K562 (cell line): ENCODE data around the gene TBX10. TPM values are rescaled to one million over a fixed set of nuclear protein-coding genes. Genes with fewer than 3 reads are reported as not detected.
"Not testable (repeated sequence)": the region's sequence is repeated elsewhere in the genome, so short reads cannot be mapped to it uniquely, and the experiment has no call there.

Source experiments
- ATAC-seq: fragments of 200-7000 bp; cut with Tn5 transposase; 3 replicates; pipeline ENCODE4 v1.9.1; 2020; ENCODE audit warnings: moderate library complexity
- BruUV-seq: library from RNA; stranded (reverse); fragments of 400-500 nt; replicated peaks from 2 replicates; lab custom pipeline; 2021; lab: Mats Ljungman, UMichigan
- CTCF ChIA-PET: fragments of 300-600 bp; formaldehyde crosslinking; extraction: SDS; loops from one replicate; lab custom pipeline; 2021; ENCODE audit warnings: low intra/inter-chr PET ratio; lab: Yijun Ruan, JAX
- POLR2A ChIA-PET: fragments of 300-600, 350-650 bp; sonication (Branson Sonifier 250); formaldehyde crosslinking; extraction: SDS; loops from one replicate; lab custom pipeline; 2021; ENCODE audit warnings: antibody characterized with exemption, inconsistent platforms; lab: Yijun Ruan, JAX
- DNase-seq, 4 experiments: peaks; one replicate each; pipeline versions ENCODE4 v3.0.0 to v3.0.0-alpha.2; 2011 to 2018; ENCODE audit warnings: low spot score in 3 of 4, mixed read lengths in 3 of 4; ENCODE audit errors: extremely low read depth in 1 of 4
- FAIRE-seq: peaks from 2 replicates; lab custom pipeline; 2011; peaks lifted over from hg19 to GRCh38; lab: Jason Lieb, UNC
- H2AFZ ChIP-seq: 2 replicates; pipeline ENCODE4 v1.6.0; 2011; ENCODE audit warnings: low read depth, low read length, control low read depth, inconsistent platforms
- H3K27ac ChIP-seq: fragments of 200-600 bp; 3 replicates; pipeline ENCODE4 v1.8.0; 2011; ENCODE audit warnings: low read depth, mild to moderate bottlenecking, control low read depth, inconsistent platforms, low read length, moderate library complexity, mixed read lengths; ENCODE audit errors: extremely low read depth
- H3K27me3 ChIP-seq, 2 experiments: fragments of 300-600 bp in 1 of 2; 2 replicates in 1 of 2; 3 replicates in 1 of 2; pipeline versions ENCODE4 v1.6.0 to v1.8.0; 2011; ENCODE audit warnings: inconsistent platforms in 2 of 2, low read length in 2 of 2, mild to moderate bottlenecking in 1 of 2, mixed read lengths in 1 of 2, moderate library complexity in 1 of 2; ENCODE audit not compliant: control insufficient read depth in 2 of 2, insufficient read depth in 2 of 2
- H3K36me3 ChIP-seq: fragments of 300-600 bp; 3 replicates; pipeline ENCODE4 v1.8.0; 2011; ENCODE audit warnings: mild to moderate bottlenecking, low read length, inconsistent platforms; ENCODE audit not compliant: control insufficient read depth, insufficient read depth
- H3K4me1 ChIP-seq, 2 experiments: fragments of 200-600 bp in 1 of 2; replicated peaks in 1 of 2; 2 replicates in 1 of 2; 3 replicates in 1 of 2; pipeline versions ENCODE4 v1.5.1 to v1.8.0; 2011; ENCODE audit warnings: inconsistent platforms in 2 of 2, low read length in 2 of 2, mild to moderate bottlenecking in 1 of 2, mixed read lengths in 1 of 2, moderate library complexity in 1 of 2; ENCODE audit not compliant: control insufficient read depth in 2 of 2, insufficient read depth in 2 of 2
- H3K4me2 ChIP-seq: 2 replicates; pipeline ENCODE4 v1.6.1; 2011; ENCODE audit warnings: low read length, control low read depth, inconsistent platforms, mixed read lengths; ENCODE audit not compliant: insufficient read depth
- H3K4me3 ChIP-seq: fragments of 200-600 bp; sonication (generic), shearing (Covaris generic); 2 replicates; pipeline ENCODE4 v1.5.1; 2016; ENCODE audit warnings: control low read depth, inconsistent platforms
- H3K79me2 ChIP-seq: fragments of 200-600 bp; 3 replicates; pipeline ENCODE4 v1.8.0; 2011; ENCODE audit warnings: low read length, inconsistent platforms; ENCODE audit not compliant: control insufficient read depth, insufficient read depth
- H3K9ac ChIP-seq, 2 experiments: 2 replicates each; pipeline versions ENCODE4 v1.6.0 to v1.6.1; 2011; ENCODE audit warnings: low read depth in 2 of 2, low read length in 2 of 2, control low read depth in 1 of 2, inconsistent platforms in 1 of 2, mild to moderate bottlenecking in 1 of 2, mixed read lengths in 1 of 2; ENCODE audit not compliant: insufficient read depth in 1 of 2
- H3K9me1 ChIP-seq: one replicate; pipeline ENCODE4 v1.6.0; 2011; ENCODE audit warnings: inconsistent platforms, mild to moderate bottlenecking, low read length, moderate library complexity; ENCODE audit not compliant: control insufficient read depth, insufficient read depth
- H3K9me3 ChIP-seq: replicated peaks from 2 replicates; pipeline ENCODE4 v1.5.1; 2011; ENCODE audit warnings: low read depth, low read length, inconsistent platforms; ENCODE audit not compliant: control insufficient read depth, insufficient read depth
- H4K20me1 ChIP-seq: replicated peaks from 2 replicates; pipeline ENCODE4 v1.6.1; 2011; ENCODE audit warnings: low read length, inconsistent platforms, mixed read lengths; ENCODE audit not compliant: control insufficient read depth, insufficient read depth
- ARID1B ChIP-seq: fragments of 450-650 bp; IDR thresholded peaks from 2 replicates; pipeline ENCODE4 v1.6.1; 2016; ENCODE audit warnings: antibody characterized with exemption, mild to moderate bottlenecking, inconsistent platforms
- CBFA2T2 ChIP-seq: fragments of 450-650 bp; conservative IDR thresholded peaks from 2 replicates; pipeline ENCODE4 v1.6.1; 2017; ENCODE audit warnings: mild to moderate bottlenecking
- CBFA2T3 ChIP-seq: fragments of 450-650 bp; IDR thresholded peaks from 2 replicates; pipeline ENCODE4 v1.6.1; 2017
- CBX3 ChIP-seq, 2 experiments: IDR thresholded peaks; 1 replicate in 1 of 2; 2 replicates in 1 of 2; pipeline ENCODE4 v1.6.1; 2012; ENCODE audit warnings: inconsistent platforms in 2 of 2, low read length in 2 of 2, borderline replicate concordance in 1 of 2, control low read depth in 1 of 2
- DPF2 ChIP-seq: fragments of 450-650 bp; IDR thresholded peaks from 2 replicates; pipeline ENCODE4 v1.6.1; 2016
- KDM1A ChIP-seq, 2 experiments: fragments of 450-650 bp; IDR thresholded peaks; 2 replicates each; pipeline ENCODE4 v1.6.1; 2016; ENCODE audit warnings: mild to moderate bottlenecking in 2 of 2
- NCOA2 ChIP-seq, 2 experiments: fragments of 450-650 bp; IDR thresholded peaks; 2 replicates each; pipeline ENCODE4 v1.6.1; 2018; ENCODE audit warnings: mild to moderate bottlenecking in 2 of 2, moderate library complexity in 1 of 2; ENCODE audit not compliant: partially characterized antibody in 2 of 2
- SMAD4 ChIP-seq: fragments of 250-450 bp; sonication (Bioruptor Pico); conservative IDR thresholded peaks from 2 replicates; pipeline ENCODE4 v1.8.0; 2021; ENCODE audit warnings: inconsistent platforms, mild to moderate bottlenecking, moderate library complexity
- SMARCA4 ChIP-seq: fragments of 450-650 bp; IDR thresholded peaks from 2 replicates; pipeline ENCODE4 v1.6.1; 2016
- SOX6 ChIP-seq: fragments of 450-650 bp; IDR thresholded peaks from 2 replicates; pipeline ENCODE4 v1.6.1; 2014; ENCODE audit warnings: mild to moderate bottlenecking
- TAL1 ChIP-seq: fragments of 450-650 bp; IDR thresholded peaks from 2 replicates; pipeline ENCODE4 v1.6.1; 2016; ENCODE audit warnings: mild to moderate bottlenecking
- YY1 ChIP-seq, 3 experiments: IDR thresholded peaks; 2 replicates each; pipeline ENCODE4 v1.6.1; 2011; ENCODE audit warnings: low read length in 2 of 3, mild to moderate bottlenecking in 2 of 3, moderate library complexity in 2 of 3, borderline replicate concordance in 1 of 3, control low read depth in 1 of 3, low read depth in 1 of 3; ENCODE audit not compliant: insufficient read depth in 3 of 3, insufficient replicate concordance in 2 of 3, control insufficient read depth in 1 of 3, insufficient read length in 1 of 3; ENCODE audit errors: extremely low read depth in 1 of 3
- ZNF232 ChIP-seq: sonication (generic); formaldehyde crosslinking; IDR thresholded peaks from 2 replicates; pipeline ENCODE4 v1.8.0; 2022; ENCODE audit warnings: mild to moderate bottlenecking, missing genetic modification reagents
- ZNF778 ChIP-seq: fragments of 450-650 bp; formaldehyde crosslinking; IDR thresholded peaks from 2 replicates; pipeline ENCODE4 v1.4.0; 2020; ENCODE audit warnings: mild to moderate bottlenecking, moderate library complexity
- WGBS: fragments of 100-300 bp; shearing (Covaris generic); methylation state at CpG from one replicate; pipeline ENCODE4 v1.1.6; 2016; ENCODE audit warnings: low coverage, mixed read lengths; ENCODE audit not compliant: insufficient coverage; ENCODE audit errors: missing lambda C conversion rate; 5-methylcytosine and 5-hydroxymethylcytosine counted together
- in situ Hi-C: fragments of 300-500 bp; cut with MboI; formaldehyde crosslinking; loops from 4 replicates; pipeline ENCODE4 v1.15.0; 2018; ENCODE audit warnings: inconsistent platforms, mixed read lengths
- intact Hi-C: fragments of 100-400 bp; cut with micrococcal nuclease; formaldehyde crosslinking; loops from 2 replicates; pipeline ENCODE4 v1.14.2; 2022
- polyA plus RNA-seq, 8 experiments: library from polyadenylated mRNA; depleted of rRNA in 4 of 8; stranded (reverse) in 5 of 8; unstranded in 3 of 8; fragments of >200 nt; fragmentation: Nextera tagmentation in 2 of 8; fragmentation: Illumina TruSeq in 1 of 8; extraction: Ambion mirVana in 2 of 8; extraction: Trizol in 1 of 8; gene quantifications; 2 replicates each; pipeline versions ENCODE4 v1.2.1 to v1.2.3, GENCODE V29; 2011 to 2014; ENCODE audit warnings: inconsistent platforms in 1 of 8, missing spikeins in 1 of 8
- total RNA-seq, 7 experiments: library from RNA; depleted of rRNA in 6 of 7; stranded (reverse); fragments of >200 nt in 6 of 7; fragmentation: Illumina TruSeq in 2 of 7; extraction: Trizol in 2 of 7; gene quantifications; 2 replicates each; pipeline versions ENCODE4 v1.2.1 to v1.2.3, GENCODE V29; 2011 to 2021; ENCODE audit warnings: low replicate concordance in 1 of 7
- TF ChIP-seq, protein P1 (sequence below): fragments of 450-650 bp; IDR thresholded peaks from 2 replicates; pipeline ENCODE4 v1.6.1; 2018; ENCODE audit warnings: mild to moderate bottlenecking, low read depth; ENCODE audit not compliant: partially characterized antibody
- TF ChIP-seq, protein P2 (sequence below): sonication (generic); formaldehyde crosslinking; IDR thresholded peaks from 2 replicates; pipeline ENCODE4 v1.8.1; 2023; ENCODE audit warnings: mild to moderate bottlenecking, missing genetic modification reagents, moderate library complexity

The TBX10 gene
- total and polyA plus RNA-seq, 9 of the 15 experiments (the other 6 are each of a cell fraction or from before 2014, with no cell fraction given), result not detected

DNA sequence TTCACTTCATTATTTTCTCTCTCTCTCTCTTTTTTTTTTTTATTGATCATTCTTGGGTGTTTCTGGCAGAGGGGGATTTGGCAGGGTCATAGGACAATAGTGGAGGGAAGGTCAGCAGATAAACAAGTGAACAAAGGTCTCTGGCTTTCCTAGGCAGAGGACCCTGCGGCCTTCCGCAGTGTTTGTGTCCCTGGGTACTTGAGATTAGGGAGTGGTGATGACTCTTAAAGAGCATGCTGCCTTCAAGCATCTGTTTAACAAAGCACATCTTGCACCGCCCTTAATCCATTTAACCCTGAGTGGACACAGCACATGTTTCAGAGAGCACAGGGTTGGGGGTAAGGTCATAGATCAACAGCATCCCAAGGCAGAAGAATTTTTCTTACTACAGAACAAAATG is 42.1 kb downstream of the TBX10 start:
- in situ Hi-C loops, CTCF ChIA-PET: not testable (repeated sequence)

GRCh38 chr11:67596753-67597300 is 42.7 kb downstream of the TBX10 start:
- Histone ChIP-seq H3K4me1 (peaks cover 26 to 37% of the 10 kb centered on the region in 2 experiments), H3K4me2 (no peak overlapping the region), H3K4me3 (no peak overlapping the region), H3K9me1 (no peaks in the 10 kb centered on the region), H3K36me3 (no peaks in the 10 kb centered on the region), H3K9me3 (peaks cover 4% of the 10 kb centered on the region; the same call in 1 of the 2 replicates), H3K27ac (no peak overlapping the region), H3K9ac (no peak overlapping the region), H2AFZ (no peak overlapping the region; the same call in 1 of the 2 replicates), H4K20me1 (no peaks in the 10 kb centered on the region), H3K27me3 (no peaks in the 10 kb centered on the region), H3K79me2 (no peaks in the 10 kb centered on the region)
- no peak for ATAC-seq
- no peak for DNase-seq
- BruUV-seq, result no TSS peak
- POLR2A ChIA-PET, result interaction anchor here (1.1 to 2.0 kb wide), 2 partner anchors 9 to 21 kb away, joined by 3 to 5 read pairs; no protein-coding TSS in a partner anchor
- FAIRE-seq, result no peak
- in situ Hi-C loops, result no loop called here
- CTCF ChIA-PET, result no interaction called here
- 77% methylated on average over 1 of the region's 1 CpG for WGBS
- intact Hi-C loops, result no loop called here
- TF ChIP-seq CBX3 (IDR thresholded peaks at IDR 0.05; ENCODE audit: borderline replicate concordance in 1 of 2, low read length in 2 of 2) (peak in 1 of 2 experiments; percentile 78; a peak in 2 of 3 replicates), ZNF778 (CRISPR knock-in tag) (no peak), NCOA2 (IDR thresholded peaks at IDR 0.05; ENCODE audit: partially characterized antibody in 2 of 2) (no peak), YY1 (IDR thresholded peaks at IDR 0.05; ENCODE audit: borderline replicate concordance in 1 of 3, control insufficient read depth in 1 of 3, extremely low read depth in 1 of 3, insufficient read depth in 3 of 3, insufficient read length in 1 of 3, insufficient replicate concordance in 2 of 3, low read depth in 1 of 3, low read length in 2 of 3) (no peak), ZNF232 (CRISPR knock-in tag) (no peak), SMAD4 (no peak)
- TF ChIP-seq, protein P1, sequence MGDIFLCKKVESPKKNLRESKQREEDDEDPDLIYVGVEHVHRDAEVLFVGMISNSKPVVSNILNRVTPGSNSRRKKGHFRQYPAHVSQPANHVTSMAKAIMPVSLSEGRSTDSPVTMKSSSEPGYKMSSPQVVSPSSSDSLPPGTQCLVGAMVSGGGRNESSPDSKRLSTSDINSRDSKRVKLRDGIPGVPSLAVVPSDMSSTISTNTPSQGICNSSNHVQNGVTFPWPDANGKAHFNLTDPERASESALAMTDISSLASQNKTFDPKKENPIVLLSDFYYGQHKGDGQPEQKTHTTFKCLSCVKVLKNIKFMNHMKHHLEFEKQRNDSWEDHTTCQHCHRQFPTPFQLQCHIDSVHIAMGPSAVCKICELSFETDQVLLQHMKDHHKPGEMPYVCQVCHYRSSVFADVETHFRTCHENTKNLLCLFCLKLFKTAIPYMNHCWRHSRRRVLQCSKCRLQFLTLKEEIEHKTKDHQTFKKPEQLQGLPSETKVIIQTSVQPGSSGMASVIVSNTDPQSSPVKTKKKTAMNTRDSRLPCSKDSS, result peak; percentile 61
- TF ChIP-seq, protein P2, sequence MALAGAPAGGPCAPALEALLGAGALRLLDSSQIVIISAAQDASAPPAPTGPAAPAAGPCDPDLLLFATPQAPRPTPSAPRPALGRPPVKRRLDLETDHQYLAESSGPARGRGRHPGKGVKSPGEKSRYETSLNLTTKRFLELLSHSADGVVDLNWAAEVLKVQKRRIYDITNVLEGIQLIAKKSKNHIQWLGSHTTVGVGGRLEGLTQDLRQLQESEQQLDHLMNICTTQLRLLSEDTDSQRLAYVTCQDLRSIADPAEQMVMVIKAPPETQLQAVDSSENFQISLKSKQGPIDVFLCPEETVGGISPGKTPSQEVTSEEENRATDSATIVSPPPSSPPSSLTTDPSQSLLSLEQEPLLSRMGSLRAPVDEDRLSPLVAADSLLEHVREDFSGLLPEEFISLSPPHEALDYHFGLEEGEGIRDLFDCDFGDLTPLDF (CRISPR knock-in tag), result no peak

More for the DNA sequence above, 42.1 kb downstream of the TBX10 start:
- H3K9me3 ChIP-seq, H3K27me3 ChIP-seq, H3K36me3 ChIP-seq, H4K20me1 ChIP-seq, H3K4me3 ChIP-seq, ATAC-seq, BruUV-seq, H3K9me1 ChIP-seq, H3K4me2 ChIP-seq, H3K27ac ChIP-seq, H3K79me2 ChIP-seq: not testable (repeated sequence)
- WGBS, result no CpG with 5 or more reads among the region's 3 CpGs
- TF ChIP-seq ARID1B, result peak; percentile 22; the same call in 1 of the 2 replicates
- 0 out of 4 replicates have a peak, but pooled peaks have one; percentile 10 to 13 for TF ChIP-seq KDM1A (IDR thresholded peaks at IDR 0.05)
- TF ChIP-seq SMARCA4, result peak; percentile 25; the same call in 1 of the 2 replicates
- peak; percentile 41; the same call in 1 of the 2 replicates for TF ChIP-seq DPF2
- TF ChIP-seq TAL1, result peak; percentile 13; the same call in 1 of the 2 replicates
- peak; percentile 73 for TF ChIP-seq CBFA2T3
- TF ChIP-seq SOX6, result peak; percentile 22; the same call in 1 of the 2 replicates
- TF ChIP-seq CBFA2T2, result peak; percentile 54
- TF ChIP-seq, all 486 proteins: peak for 8; not testable (repeated sequence) for 478
- FAIRE-seq, H3K9ac ChIP-seq, POLR2A ChIA-PET, intact Hi-C loops, H2AFZ ChIP-seq, DNase-seq: not testable (repeated sequence)
- peaks cover 26 to 37% of the 10 kb centered on the region in 2 experiments for H3K4me1 ChIP-seq
